ENCODE data around the gene GRIN2A. TPM values are rescaled to one million over a fixed set of nuclear protein-coding genes. Genes with fewer than 3 reads are reported as not detected.

Gene GRIN2A
- total RNA-seq, 1 donor from 2014 or later: 0.52 TPM

DNA sequence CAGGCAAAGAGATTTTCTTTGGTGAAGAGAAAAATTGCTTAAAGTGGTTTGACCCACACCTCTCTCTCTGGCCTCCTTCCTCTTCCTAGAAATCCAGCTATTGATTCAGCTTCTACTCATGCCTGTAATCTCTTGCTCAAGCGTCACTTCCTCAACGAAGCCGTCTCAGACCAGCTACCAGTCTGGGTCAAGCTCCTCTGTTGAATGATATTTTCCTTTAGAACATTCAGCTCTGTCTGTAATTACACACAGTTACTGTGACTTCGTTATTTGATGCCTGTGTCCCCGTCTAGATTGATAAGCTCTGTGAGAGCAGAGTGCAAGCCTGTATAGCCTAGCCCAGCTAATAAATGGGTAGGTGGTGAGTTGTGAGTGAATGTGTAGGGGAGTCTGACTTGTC, 168.5 kb downstream of the GRIN2A start:
- no peaks in the 10 kb centered on the region for H3K36me3 ChIP-seq (ENCODE audit: control insufficient read depth in 3 of 3, insufficient read depth in 3 of 3, low read length in 3 of 3)
- peaks cover 0 to 5% (median 0%) of the 10 kb centered on the region in 3 donors for H3K27me3 ChIP-seq (ENCODE audit: control insufficient read depth in 3 of 3, insufficient read depth in 3 of 3, low read length in 3 of 3)
- no peaks in the 10 kb centered on the region for H3K4me1 ChIP-seq (ENCODE audit: control insufficient read depth in 3 of 3, insufficient read depth in 3 of 3, low read length in 3 of 3)
- H3K4me3 ChIP-seq (ENCODE audit: low read length in 3 of 3): no peak overlapping the region
- H3K9me3 ChIP-seq (ENCODE audit: control insufficient read depth in 3 of 3, low read length in 3 of 3): no peaks in the 10 kb centered on the region
- no peak overlapping the region for H3K27ac ChIP-seq (ENCODE audit: low read depth, low read length)
- no peak overlapping the region for H3K9ac ChIP-seq (ENCODE audit: low read depth in 1 of 3, low read length in 3 of 3)

DNA sequence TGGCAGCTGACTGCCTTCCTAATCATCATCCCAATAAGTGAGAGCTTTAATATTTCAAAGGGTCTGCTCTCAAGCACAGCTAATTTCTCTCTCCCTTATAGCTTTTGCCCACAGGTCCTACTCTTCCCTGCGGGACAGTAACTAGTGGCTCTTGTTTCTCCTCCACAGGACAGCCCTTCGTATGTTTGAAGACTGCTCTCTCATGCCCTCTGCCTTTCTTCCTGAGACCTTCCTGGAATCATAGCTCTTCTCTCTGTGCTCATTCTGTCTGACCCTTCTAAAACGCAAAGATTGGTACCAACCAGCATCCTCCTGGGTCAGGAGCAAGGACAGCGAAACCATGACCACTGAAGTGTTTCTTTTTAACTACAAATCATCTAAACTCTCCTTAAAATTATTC, 168.9 kb downstream of the GRIN2A start:
- Histone ChIP-seq H3K27me3 (ENCODE audit: control insufficient read depth in 3 of 3, insufficient read depth in 3 of 3, low read length in 3 of 3) (peaks cover 0 to under 1% (median 0%) of the 10 kb centered on the region in 3 donors), H3K36me3 (ENCODE audit: control insufficient read depth in 3 of 3, insufficient read depth in 3 of 3, low read length in 3 of 3) (no peaks in the 10 kb centered on the region), H3K4me1 (ENCODE audit: control insufficient read depth in 3 of 3, insufficient read depth in 3 of 3, low read length in 3 of 3) (no peaks in the 10 kb centered on the region), H3K27ac (ENCODE audit: low read depth, low read length) (no peak overlapping the region), H3K9ac (ENCODE audit: low read depth in 1 of 3, low read length in 3 of 3) (no peak overlapping the region), H3K9me3 (ENCODE audit: control insufficient read depth in 3 of 3, low read length in 3 of 3) (no peaks in the 10 kb centered on the region), H3K4me3 (ENCODE audit: low read length in 3 of 3) (no peak overlapping the region)

DNA sequence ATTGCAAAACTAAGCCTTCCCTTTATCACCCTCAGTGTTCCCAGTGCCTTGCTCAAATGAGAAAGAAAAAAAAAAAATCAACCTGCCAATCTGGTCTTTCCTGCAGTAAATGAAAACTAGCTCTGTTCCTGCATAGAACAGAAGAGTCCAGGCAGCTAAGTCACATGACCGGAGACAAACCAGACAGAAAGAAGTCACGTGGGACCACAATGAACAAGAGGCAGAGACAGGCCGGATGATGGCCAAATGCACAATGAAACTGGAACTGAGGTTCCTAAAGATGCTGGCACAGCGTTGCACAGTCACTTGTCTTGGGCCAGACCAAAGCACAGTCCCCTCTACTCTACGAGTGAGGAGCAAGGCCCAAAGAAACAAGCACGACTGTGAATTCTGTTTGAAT, 172.5 kb downstream of the GRIN2A start:
- Histone ChIP-seq H3K27ac (ENCODE audit: low read depth, low read length) (no peak overlapping the region), H3K4me3 (ENCODE audit: low read length in 3 of 3) (no peak overlapping the region), H3K9ac (ENCODE audit: low read depth in 1 of 3, low read length in 3 of 3) (no peak overlapping the region), H3K27me3 (ENCODE audit: control insufficient read depth in 3 of 3, insufficient read depth in 3 of 3, low read length in 3 of 3) (no peaks in the 10 kb centered on the region), H3K4me1 (ENCODE audit: control insufficient read depth in 3 of 3, insufficient read depth in 3 of 3, low read length in 3 of 3) (no peaks in the 10 kb centered on the region), H3K9me3 (ENCODE audit: control insufficient read depth in 3 of 3, low read length in 3 of 3) (peaks cover 0 to 2% (median 0%) of the 10 kb centered on the region in 3 donors), H3K36me3 (ENCODE audit: control insufficient read depth in 3 of 3, insufficient read depth in 3 of 3, low read length in 3 of 3) (no peaks in the 10 kb centered on the region)

DNA sequence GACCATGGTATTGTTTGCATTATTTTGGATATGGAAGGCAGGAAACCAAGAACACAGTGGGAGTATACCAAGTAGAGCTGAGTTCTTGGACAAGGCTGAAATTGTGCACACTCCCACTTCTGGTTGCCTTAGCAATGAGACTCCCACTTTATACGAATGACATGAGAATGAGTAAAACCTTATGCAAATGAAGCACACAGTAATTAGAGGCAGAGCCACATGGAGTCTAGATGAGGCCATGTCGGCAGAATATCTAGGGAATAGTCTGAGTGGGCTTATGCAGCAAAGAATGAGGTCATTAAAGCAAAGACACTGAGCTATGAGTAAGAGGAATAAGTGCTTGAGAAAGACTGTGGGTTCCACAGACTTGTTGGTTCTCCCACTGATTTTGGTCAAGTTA, 178.7 kb downstream of the GRIN2A start:
- Histone ChIP-seq H3K9ac (ENCODE audit: low read depth in 1 of 3, low read length in 3 of 3) (no peak overlapping the region), H3K27ac (ENCODE audit: low read depth, low read length) (no peak overlapping the region), H3K36me3 (ENCODE audit: control insufficient read depth in 3 of 3, insufficient read depth in 3 of 3, low read length in 3 of 3) (no peaks in the 10 kb centered on the region), H3K27me3 (ENCODE audit: control insufficient read depth in 3 of 3, insufficient read depth in 3 of 3, low read length in 3 of 3) (no peaks in the 10 kb centered on the region), H3K9me3 (ENCODE audit: control insufficient read depth in 3 of 3, low read length in 3 of 3) (peaks cover 0 to 2% (median 0%) of the 10 kb centered on the region in 3 donors), H3K4me1 (ENCODE audit: control insufficient read depth in 3 of 3, insufficient read depth in 3 of 3, low read length in 3 of 3) (no peaks in the 10 kb centered on the region), H3K4me3 (ENCODE audit: low read length in 3 of 3) (no peak overlapping the region)

DNA sequence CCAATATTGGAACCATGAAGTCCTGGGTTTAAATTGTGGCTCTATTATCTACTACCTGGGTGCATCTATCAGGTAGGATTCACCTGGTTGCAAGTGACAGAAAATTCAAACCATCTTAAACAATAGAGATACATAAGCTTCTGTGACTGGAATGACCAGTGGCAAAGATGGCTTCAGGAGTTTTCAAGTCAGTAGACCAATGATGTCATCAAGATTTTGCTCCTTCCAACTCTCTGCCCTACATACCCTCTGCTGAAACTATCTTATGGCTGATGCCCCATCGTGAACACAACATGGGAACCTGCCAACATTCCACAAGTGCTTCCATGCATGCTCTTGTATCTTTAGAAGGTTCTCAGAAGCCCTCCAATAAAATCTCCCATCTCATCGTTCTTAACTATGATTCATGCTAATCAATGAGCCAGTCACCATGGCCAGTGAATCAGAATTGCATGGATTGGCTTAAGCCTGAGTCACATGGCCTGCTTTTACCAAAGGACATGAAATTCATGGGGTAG, 180.9 kb downstream of the GRIN2A start:
- Histone ChIP-seq H3K27me3 (ENCODE audit: control insufficient read depth in 3 of 3, insufficient read depth in 3 of 3, low read length in 3 of 3) (no peaks in the 10 kb centered on the region), H3K36me3 (ENCODE audit: control insufficient read depth in 3 of 3, insufficient read depth in 3 of 3, low read length in 3 of 3) (no peaks in the 10 kb centered on the region), H3K4me1 (ENCODE audit: control insufficient read depth in 3 of 3, insufficient read depth in 3 of 3, low read length in 3 of 3) (no peaks in the 10 kb centered on the region), H3K9ac (ENCODE audit: low read depth in 1 of 3, low read length in 3 of 3) (no peak overlapping the region), H3K4me3 (ENCODE audit: low read length in 3 of 3) (no peak overlapping the region), H3K27ac (ENCODE audit: low read depth, low read length) (no peak overlapping the region), H3K9me3 (ENCODE audit: control insufficient read depth in 3 of 3, low read length in 3 of 3) (peaks cover 0 to 2% (median 0%) of the 10 kb centered on the region in 3 donors)

DNA sequence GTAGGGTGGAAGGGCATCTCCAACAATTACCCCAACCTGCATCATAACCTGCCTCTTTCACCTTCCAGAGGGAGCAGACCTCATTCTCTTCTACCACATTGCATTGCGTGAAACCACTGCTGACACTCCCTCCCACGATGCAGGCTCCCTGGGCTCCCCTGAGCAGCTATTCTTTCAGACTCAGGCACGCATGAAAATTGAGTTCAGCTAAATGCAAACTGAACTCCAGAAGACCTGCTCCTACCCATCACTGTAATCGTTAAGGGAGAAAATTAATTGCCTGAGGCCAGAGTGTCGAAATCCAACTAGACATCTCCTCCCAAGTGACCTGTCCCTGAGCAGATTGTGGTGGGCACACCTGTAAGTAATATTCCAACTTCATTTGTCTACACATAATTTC, 186.0 kb downstream of the GRIN2A start:
- Histone ChIP-seq H3K27ac (ENCODE audit: low read depth, low read length) (no peak overlapping the region), H3K4me3 (ENCODE audit: low read length in 3 of 3) (no peak overlapping the region), H3K9ac (ENCODE audit: low read depth in 1 of 3, low read length in 3 of 3) (no peak overlapping the region), H3K9me3 (ENCODE audit: control insufficient read depth in 3 of 3, low read length in 3 of 3) (no peaks in the 10 kb centered on the region), H3K4me1 (ENCODE audit: control insufficient read depth in 3 of 3, insufficient read depth in 3 of 3, low read length in 3 of 3) (no peaks in the 10 kb centered on the region), H3K36me3 (ENCODE audit: control insufficient read depth in 3 of 3, insufficient read depth in 3 of 3, low read length in 3 of 3) (no peaks in the 10 kb centered on the region), H3K27me3 (ENCODE audit: control insufficient read depth in 3 of 3, insufficient read depth in 3 of 3, low read length in 3 of 3) (peaks cover 0 to 5% (median 0%) of the 10 kb centered on the region in 3 donors)

DNA sequence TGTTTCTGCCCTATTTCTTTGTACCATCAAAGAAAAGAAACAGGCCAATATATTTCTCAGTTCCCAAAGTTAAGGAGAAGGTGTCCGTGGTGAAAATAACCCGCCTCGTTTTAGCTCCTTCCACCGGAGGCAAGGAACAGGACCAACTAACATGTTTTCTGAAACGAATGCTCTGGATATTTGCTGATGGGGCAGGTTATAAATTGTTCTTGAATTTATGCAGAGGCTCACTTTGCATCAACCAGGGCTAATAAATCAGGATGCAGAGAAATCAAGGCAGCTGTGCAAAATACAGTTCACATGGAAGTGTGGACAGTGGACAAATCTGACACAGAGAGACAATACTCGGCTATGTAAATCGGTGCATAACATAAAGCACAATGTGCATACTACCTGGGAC, 189.8 kb downstream of the GRIN2A start:
- Histone ChIP-seq H3K36me3 (ENCODE audit: control insufficient read depth in 3 of 3, insufficient read depth in 3 of 3, low read length in 3 of 3) (no peaks in the 10 kb centered on the region), H3K4me3 (ENCODE audit: low read length in 3 of 3) (no peak overlapping the region), H3K4me1 (ENCODE audit: control insufficient read depth in 3 of 3, insufficient read depth in 3 of 3, low read length in 3 of 3) (no peaks in the 10 kb centered on the region), H3K27ac (ENCODE audit: low read depth, low read length) (no peak overlapping the region), H3K9me3 (ENCODE audit: control insufficient read depth in 3 of 3, low read length in 3 of 3) (no peaks in the 10 kb centered on the region), H3K9ac (ENCODE audit: low read depth in 1 of 3, low read length in 3 of 3) (no peak overlapping the region), H3K27me3 (ENCODE audit: control insufficient read depth in 3 of 3, insufficient read depth in 3 of 3, low read length in 3 of 3) (peaks cover 0 to 5% (median 0%) of the 10 kb centered on the region in 3 donors)

DNA sequence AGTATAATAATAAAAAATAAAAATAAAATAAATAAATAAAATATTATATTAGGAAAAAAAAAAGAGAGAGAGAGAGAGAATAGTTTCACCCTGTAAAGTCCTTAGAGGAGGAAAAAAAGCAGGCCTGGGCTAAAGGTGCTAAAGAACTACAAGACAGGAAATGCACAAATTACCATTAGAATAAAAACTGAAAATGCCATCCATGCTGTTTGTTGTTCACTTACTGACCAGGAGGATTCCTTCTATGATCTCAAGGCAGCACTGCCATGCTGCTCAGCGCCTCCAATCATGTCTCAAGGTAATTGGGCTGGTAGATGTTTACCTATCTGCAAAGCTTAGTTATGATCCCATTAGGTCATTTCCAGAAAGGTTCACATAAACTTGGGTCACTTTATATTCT, 201.2 kb downstream of the GRIN2A start:
- peaks cover 0 to 3% (median 0%) of the 10 kb centered on the region in 3 donors for H3K9me3 ChIP-seq (ENCODE audit: control insufficient read depth in 3 of 3, low read length in 3 of 3)
- H3K4me1 ChIP-seq (ENCODE audit: control insufficient read depth in 3 of 3, insufficient read depth in 3 of 3, low read length in 3 of 3): no peaks in the 10 kb centered on the region
- H3K9ac ChIP-seq (ENCODE audit: low read depth in 1 of 3, low read length in 3 of 3): no peak overlapping the region
- no peaks in the 10 kb centered on the region for H3K27me3 ChIP-seq (ENCODE audit: control insufficient read depth in 3 of 3, insufficient read depth in 3 of 3, low read length in 3 of 3)
- H3K27ac ChIP-seq (ENCODE audit: low read depth, low read length): no peak overlapping the region
- H3K4me3 ChIP-seq (ENCODE audit: low read length in 3 of 3): no peak overlapping the region
- H3K36me3 ChIP-seq (ENCODE audit: control insufficient read depth in 3 of 3, insufficient read depth in 3 of 3, low read length in 3 of 3): no peaks in the 10 kb centered on the region

DNA sequence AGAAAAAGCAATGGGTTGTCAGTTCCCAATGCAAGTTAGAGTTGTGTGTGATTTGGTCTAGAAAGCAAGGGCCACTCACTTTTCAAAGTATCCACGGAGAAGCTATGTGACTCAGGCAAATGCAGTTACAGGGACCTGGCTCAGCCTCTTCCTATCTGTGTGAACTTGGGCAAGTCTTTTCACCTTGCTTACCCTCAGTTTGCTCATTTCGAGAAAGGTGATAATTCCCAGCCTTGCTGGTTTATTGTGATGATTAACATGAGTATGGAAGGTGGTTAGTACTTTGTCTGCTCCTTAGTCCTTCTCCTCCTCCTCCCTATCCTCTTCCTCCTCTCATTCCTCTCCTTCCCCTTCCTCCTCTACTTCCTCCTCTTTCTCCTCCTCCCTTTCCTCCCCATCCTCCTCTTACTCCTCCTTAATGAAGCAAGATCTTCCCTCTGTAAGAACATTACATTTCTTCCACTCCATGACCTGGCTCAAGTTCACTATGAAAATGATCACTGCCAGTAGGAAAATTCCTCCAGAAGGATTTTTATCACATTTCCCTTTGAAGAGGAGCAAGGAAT, 204.0 kb downstream of the GRIN2A start:
- Histone ChIP-seq H3K27ac (ENCODE audit: low read depth, low read length) (no peak overlapping the region), H3K4me1 (ENCODE audit: control insufficient read depth in 3 of 3, insufficient read depth in 3 of 3, low read length in 3 of 3) (no peaks in the 10 kb centered on the region), H3K9ac (ENCODE audit: low read depth in 1 of 3, low read length in 3 of 3) (no peak overlapping the region), H3K9me3 (ENCODE audit: control insufficient read depth in 3 of 3, low read length in 3 of 3) (no peaks in the 10 kb centered on the region), H3K4me3 (ENCODE audit: low read length in 3 of 3) (no peak overlapping the region), H3K27me3 (ENCODE audit: control insufficient read depth in 3 of 3, insufficient read depth in 3 of 3, low read length in 3 of 3) (no peaks in the 10 kb centered on the region), H3K36me3 (ENCODE audit: control insufficient read depth in 3 of 3, insufficient read depth in 3 of 3, low read length in 3 of 3) (no peaks in the 10 kb centered on the region)

DNA sequence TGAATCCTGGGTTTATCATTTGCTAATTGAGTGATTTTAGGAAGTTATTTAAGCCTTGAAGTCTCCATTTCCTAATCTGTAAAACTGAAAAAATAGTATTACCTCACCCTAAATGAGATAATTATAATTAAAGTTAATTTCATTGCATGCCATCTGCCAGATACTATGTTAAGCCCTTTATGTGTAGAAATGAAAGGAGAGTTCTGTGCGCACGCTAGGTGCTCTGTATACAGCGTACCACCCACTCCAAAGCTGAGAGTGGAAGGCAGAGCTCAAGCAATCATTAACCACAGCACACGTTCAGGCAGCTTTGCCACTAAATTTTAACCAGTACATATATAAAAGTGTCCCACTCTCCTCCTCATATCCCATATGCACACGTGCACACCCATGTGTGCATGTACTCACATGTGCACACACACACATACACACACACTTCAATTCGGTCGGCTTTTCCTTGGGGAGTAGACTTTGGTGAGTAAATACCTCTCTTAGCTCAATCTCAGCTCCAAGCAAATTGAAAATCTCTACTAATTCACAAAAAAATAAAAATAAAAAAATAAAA, 204.8 kb downstream of the GRIN2A start:
- Histone ChIP-seq H3K4me1 (ENCODE audit: control insufficient read depth in 3 of 3, insufficient read depth in 3 of 3, low read length in 3 of 3) (no peaks in the 10 kb centered on the region), H3K27ac (ENCODE audit: low read depth, low read length) (no peak overlapping the region), H3K4me3 (ENCODE audit: low read length in 3 of 3) (no peak overlapping the region), H3K9me3 (ENCODE audit: control insufficient read depth in 3 of 3, low read length in 3 of 3) (no peaks in the 10 kb centered on the region), H3K9ac (ENCODE audit: low read depth in 1 of 3, low read length in 3 of 3) (no peak overlapping the region), H3K27me3 (ENCODE audit: control insufficient read depth in 3 of 3, insufficient read depth in 3 of 3, low read length in 3 of 3) (no peaks in the 10 kb centered on the region), H3K36me3 (ENCODE audit: control insufficient read depth in 3 of 3, insufficient read depth in 3 of 3, low read length in 3 of 3) (no peaks in the 10 kb centered on the region)

Data from skeletal muscle tissue (tissue), 4 donors.